Lung (tissue), 12 donors: ENCODE results near the gene EPHB2. TPM values are rescaled to one million over a fixed set of nuclear protein-coding genes. Genes with fewer than 3 reads are reported as not detected.
A peak's percentile ranks its signal among the peaks of the same experiment; 100 is the strongest.

Experiments used
- ATAC-seq: fragments of 200-7000 bp; cut with Tn5 transposase; one replicate; pipeline ENCODE4 v1.9.1; 2020; ENCODE audit warnings: moderate number of reproducible peaks; ENCODE audit not compliant: insufficient read depth, low FRiP score
- DNase-seq, 3 donors: peaks; one replicate each; pipeline ENCODE4 v3.0.0-alpha.2; 2013 to 2017
- H3K27ac ChIP-seq, 2 donors: one replicate each; pipeline ENCODE4 v1.5.1; 2013; ENCODE audit warnings: mild to moderate bottlenecking in 2 of 2, moderate library complexity in 2 of 2, control low read depth in 1 of 2, inconsistent platforms in 1 of 2, low read depth in 1 of 2, low read length in 1 of 2
- H3K27me3 ChIP-seq, 3 donors: one replicate each; pipeline ENCODE4 v1.5.1; 2013; ENCODE audit warnings: low read length in 2 of 3; ENCODE audit not compliant: control insufficient read depth in 3 of 3, insufficient read depth in 3 of 3
- H3K36me3 ChIP-seq, 4 donors: one replicate each; pipeline ENCODE4 v1.5.1; 2013; ENCODE audit warnings: low read length in 4 of 4, mild to moderate bottlenecking in 1 of 4, moderate library complexity in 1 of 4; ENCODE audit not compliant: control insufficient read depth in 4 of 4, insufficient read depth in 4 of 4
- H3K4me1 ChIP-seq, 5 donors: one replicate each; pipeline ENCODE4 v1.5.1; 2013; ENCODE audit warnings: low read length in 5 of 5, mild to moderate bottlenecking in 2 of 5, moderate library complexity in 1 of 5; ENCODE audit not compliant: control insufficient read depth in 5 of 5, insufficient read depth in 5 of 5
- H3K4me3 ChIP-seq: one replicate; pipeline ENCODE4 v1.5.1; 2013; ENCODE audit warnings: mild to moderate bottlenecking, control low read depth, moderate library complexity
- H3K9ac ChIP-seq, 2 donors: one replicate each; pipeline ENCODE4 v1.5.1; 2013; ENCODE audit warnings: low read length in 2 of 2, control low read depth in 1 of 2; ENCODE audit not compliant: insufficient read depth in 1 of 2
- H3K9me3 ChIP-seq, 4 donors: one replicate each; pipeline ENCODE4 v1.5.1; 2013; ENCODE audit warnings: low read length in 3 of 4, mild to moderate bottlenecking in 1 of 4, moderate library complexity in 1 of 4; ENCODE audit not compliant: control insufficient read depth in 4 of 4, insufficient read depth in 3 of 4
- WGBS, 2 donors: extraction: QIAGEN DNeasy Blood & Tissue Kit; methylation state at CpG; one replicate each; pipeline ENCODE4 v1.1.7; 2013; 5-methylcytosine and 5-hydroxymethylcytosine counted together
- polyA plus RNA-seq, 2 donors: library from polyadenylated mRNA; stranded (reverse); fragments of 200-250 nt; gene quantifications; one replicate each; pipeline ENCODE4 v1.2.1, GENCODE V29; 2013
- total RNA-seq, 2 donors: library from RNA; depleted of rRNA in 1 of 2; stranded (reverse); fragments of >200 nt in 1 of 2; gene quantifications; one replicate each; pipeline ENCODE4 v1.2.1, GENCODE V29; 2014 to 2021
- TF ChIP-seq, protein P1 (sequence below): IDR thresholded peaks from 2 replicates; pipeline ENCODE4 v1.5.1; 2012; ENCODE audit warnings: mild to moderate bottlenecking; ENCODE audit errors: control extremely low read depth, extremely low read depth
- donor health status: control.
- donor health status: control.
- donor health status: Bipolar disorder and iron deficiency.
- donor health status: healthy.
- donor health status: DM: yes; HTN: yes; CAD: no.

Gene EPHB2
- total and polyA plus RNA-seq, 4 donors: 1.2 to 8.5 (median 5.8) TPM

DNA sequence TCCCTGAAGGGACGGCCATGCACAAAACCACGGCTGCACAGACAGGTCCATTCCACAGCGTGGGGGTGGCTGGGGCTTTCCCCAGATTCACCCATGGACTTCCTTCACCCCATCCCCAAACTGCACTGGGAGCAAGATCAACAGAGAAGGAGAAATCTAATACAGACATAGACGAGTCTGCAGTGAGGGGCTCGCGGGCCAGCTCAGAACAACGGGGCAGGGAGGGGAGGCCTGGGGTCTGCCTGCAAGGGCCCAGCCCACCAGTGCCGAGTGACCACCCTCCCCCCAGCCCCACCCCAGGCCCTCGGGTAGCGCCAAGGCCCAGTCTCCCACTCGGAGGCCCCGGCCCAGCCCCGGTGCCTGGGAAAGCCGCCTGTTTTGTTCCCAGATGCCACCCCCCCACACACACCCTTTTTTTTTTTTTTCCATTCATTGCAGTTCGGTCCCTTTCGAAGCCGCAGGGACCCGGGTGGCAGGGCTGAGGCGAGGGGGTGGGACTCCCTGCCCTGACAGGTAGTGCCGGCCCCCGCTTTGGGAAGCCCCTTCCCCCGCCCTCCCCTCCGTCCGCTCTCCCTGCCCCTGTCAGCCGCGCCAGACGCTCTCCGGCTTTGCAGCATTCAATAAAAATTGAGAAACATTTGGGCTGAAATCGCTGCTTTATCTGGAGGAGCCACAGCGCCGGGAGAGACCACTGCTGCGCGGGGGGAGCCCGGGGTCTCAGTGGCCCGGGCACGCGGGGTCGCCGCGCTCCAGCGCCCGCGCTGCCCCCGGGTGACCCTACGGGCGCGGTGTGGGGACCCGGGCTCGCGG, 543 bp upstream of the EPHB2 start:
- H3K9me3 ChIP-seq: no peaks in the 10 kb centered on the region
- ATAC-seq: peak; percentile 23
- H3K9ac ChIP-seq: no peak overlapping the region
- no peaks in the 10 kb centered on the region for H3K27me3 ChIP-seq
- no peak overlapping the region for H3K4me3 ChIP-seq
- TF ChIP-seq, protein P1, sequence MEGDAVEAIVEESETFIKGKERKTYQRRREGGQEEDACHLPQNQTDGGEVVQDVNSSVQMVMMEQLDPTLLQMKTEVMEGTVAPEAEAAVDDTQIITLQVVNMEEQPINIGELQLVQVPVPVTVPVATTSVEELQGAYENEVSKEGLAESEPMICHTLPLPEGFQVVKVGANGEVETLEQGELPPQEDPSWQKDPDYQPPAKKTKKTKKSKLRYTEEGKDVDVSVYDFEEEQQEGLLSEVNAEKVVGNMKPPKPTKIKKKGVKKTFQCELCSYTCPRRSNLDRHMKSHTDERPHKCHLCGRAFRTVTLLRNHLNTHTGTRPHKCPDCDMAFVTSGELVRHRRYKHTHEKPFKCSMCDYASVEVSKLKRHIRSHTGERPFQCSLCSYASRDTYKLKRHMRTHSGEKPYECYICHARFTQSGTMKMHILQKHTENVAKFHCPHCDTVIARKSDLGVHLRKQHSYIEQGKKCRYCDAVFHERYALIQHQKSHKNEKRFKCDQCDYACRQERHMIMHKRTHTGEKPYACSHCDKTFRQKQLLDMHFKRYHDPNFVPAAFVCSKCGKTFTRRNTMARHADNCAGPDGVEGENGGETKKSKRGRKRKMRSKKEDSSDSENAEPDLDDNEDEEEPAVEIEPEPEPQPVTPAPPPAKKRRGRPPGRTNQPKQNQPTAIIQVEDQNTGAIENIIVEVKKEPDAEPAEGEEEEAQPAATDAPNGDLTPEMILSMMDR: no peak
- peak; percentile 82 to 90 (median 85) for DNase-seq
- WGBS, 2 donors: 4 to 6% methylated on average over 40 to 50 of the region's 50 CpGs
- no peak overlapping the region for H3K27ac ChIP-seq
- peaks cover 0 to 3% (median 0%) of the 10 kb centered on the region in 4 donors for H3K36me3 ChIP-seq
- H3K4me1 ChIP-seq: peaks cover 0 to 24% (median 5%) of the 10 kb centered on the region in 5 donors

DNA sequence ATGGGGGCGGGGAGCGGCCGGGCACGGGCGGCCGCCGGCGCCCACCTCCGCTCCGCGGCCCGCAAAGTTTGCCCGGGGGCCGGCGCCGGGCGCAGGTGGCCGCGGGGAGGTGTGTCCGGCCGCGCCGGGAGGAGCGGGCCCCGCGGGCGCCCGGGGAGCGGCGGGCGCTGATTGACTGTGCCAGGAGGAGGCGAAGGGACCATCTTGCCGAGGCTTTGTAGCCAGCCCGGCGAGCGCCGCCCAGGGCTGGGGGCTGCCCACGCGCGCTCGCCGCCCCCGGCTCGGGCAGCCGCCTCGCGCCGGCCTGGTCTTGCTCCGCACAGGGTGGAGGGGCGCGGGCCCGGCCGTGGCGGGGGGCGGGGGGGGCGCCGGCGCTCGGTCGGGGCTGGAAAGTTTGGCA, 432 bp downstream of the EPHB2 start:
- Histone ChIP-seq H3K9ac (no peak overlapping the region), H3K27ac (no peak overlapping the region), H3K4me3 (no peak overlapping the region), H3K4me1 (peaks cover 0 to 24% (median 5%) of the 10 kb centered on the region in 5 donors), H3K27me3 (no peaks in the 10 kb centered on the region), H3K36me3 (peaks cover 0 to 3% (median 0%) of the 10 kb centered on the region in 4 donors), H3K9me3 (no peaks in the 10 kb centered on the region)
- ATAC-seq (no peak), DNase-seq (no peak)
- 1% methylated on average over 18 to 60 of the region's 60 CpGs for WGBS, 2 donors
- TF ChIP-seq, protein P1: no peak

DNA sequence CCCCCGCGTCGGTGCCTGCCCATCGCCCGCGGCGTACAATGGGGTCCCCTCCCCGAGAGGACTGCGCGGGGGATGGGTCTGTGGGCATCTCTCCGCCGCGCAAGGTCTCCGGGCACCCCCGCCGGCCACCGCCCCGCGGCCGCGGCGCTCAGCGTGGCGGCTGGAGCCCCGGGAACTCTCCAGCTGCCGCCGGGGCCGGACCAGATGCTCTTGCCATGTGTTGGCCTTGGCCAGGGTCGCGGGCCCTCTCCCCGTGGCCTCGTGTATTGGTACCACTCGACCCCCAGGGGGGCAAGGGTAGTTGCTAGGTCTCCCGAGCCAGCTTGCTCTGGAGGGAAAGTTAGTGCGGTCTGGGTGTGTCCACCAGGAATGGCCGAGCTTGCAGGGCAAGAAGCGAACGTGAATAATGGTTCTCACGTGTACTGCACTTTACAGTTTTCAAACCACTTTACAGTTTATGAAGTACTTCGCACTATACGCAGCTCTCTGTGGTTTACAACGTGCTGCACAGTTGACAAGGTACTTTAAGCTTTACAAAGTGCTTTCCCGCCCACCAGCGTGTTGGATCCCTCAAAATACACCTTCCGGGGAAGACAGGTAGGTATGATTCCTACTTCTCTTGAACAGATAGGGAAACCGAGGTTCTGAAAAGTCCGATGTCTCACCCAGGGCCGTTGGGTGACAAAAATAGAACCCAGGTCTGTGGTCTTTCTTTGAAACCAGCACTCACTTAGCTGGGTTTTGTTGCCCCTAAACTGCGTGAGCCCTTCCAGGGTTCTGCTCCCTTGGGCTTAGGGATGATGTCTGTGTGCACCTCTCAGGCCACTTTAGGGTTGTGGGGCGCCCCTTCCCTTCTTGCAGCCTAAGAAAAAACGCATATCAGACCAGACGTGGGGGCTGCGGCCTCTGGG, 1.2 kb downstream of the EPHB2 start:
- TF ChIP-seq, protein P1: no peak
- peaks cover 0 to 3% (median 0%) of the 10 kb centered on the region in 4 donors for H3K36me3 ChIP-seq
- no peaks in the 10 kb centered on the region for H3K27me3 ChIP-seq
- H3K27ac ChIP-seq: no peak overlapping the region
- H3K9me3 ChIP-seq: no peaks in the 10 kb centered on the region
- ATAC-seq: no peak
- H3K4me3 ChIP-seq: no peak overlapping the region
- peaks cover 0 to 28% (median 5%) of the 10 kb centered on the region in 5 donors for H3K4me1 ChIP-seq
- peak; percentile 26 to 39 (median 34) for DNase-seq
- peak overlapping the region in 1 of 2 donors; percentile 67 for H3K9ac ChIP-seq
- 17 to 31% methylated on average over 40 to 53 of the region's 53 CpGs for WGBS, 2 donors
